Peyer's patch (tissue), 4 donors: ENCODE measurements around the gene ARL8A.

Experiments
- CTCF ChIP-seq, 6 experiments: fragments of 450-650 bp in 4 of 6; fragments of 200-600 bp in 2 of 6; sonication (generic) in 1 of 6; IDR thresholded peaks; one replicate each; pipeline ENCODE4 v1.5.1; 2017 to 2019; ENCODE audit warnings: antibody characterized with exemption in 6 of 6, mild to moderate bottlenecking in 3 of 6, moderate library complexity in 1 of 6
- POLR2A ChIP-seq, 2 donors: fragments of 450-650 bp; IDR thresholded peaks; one replicate each; pipeline ENCODE4 v1.5.1; 2017; ENCODE audit warnings: antibody characterized with exemption in 2 of 2, mild to moderate bottlenecking in 2 of 2, moderate library complexity in 2 of 2

GRCh38 chr1:202090994-202091393 is 53.5 kb downstream of the ARL8A start:
- TF ChIP-seq CTCF (IDR thresholded peaks at IDR 0.05), result peak in 2 of 6 experiments; percentile 18 to 43
- no peak for TF ChIP-seq POLR2A (IDR thresholded peaks at IDR 0.05)
